ENCODE data around the gene SULT2A1. TPM values are rescaled to one million over a fixed set of nuclear protein-coding genes. Genes with fewer than 3 reads are reported as not detected.

Gene SULT2A1
- total RNA-seq, 1 experiment from 2014 or later, result not detected

DNA sequence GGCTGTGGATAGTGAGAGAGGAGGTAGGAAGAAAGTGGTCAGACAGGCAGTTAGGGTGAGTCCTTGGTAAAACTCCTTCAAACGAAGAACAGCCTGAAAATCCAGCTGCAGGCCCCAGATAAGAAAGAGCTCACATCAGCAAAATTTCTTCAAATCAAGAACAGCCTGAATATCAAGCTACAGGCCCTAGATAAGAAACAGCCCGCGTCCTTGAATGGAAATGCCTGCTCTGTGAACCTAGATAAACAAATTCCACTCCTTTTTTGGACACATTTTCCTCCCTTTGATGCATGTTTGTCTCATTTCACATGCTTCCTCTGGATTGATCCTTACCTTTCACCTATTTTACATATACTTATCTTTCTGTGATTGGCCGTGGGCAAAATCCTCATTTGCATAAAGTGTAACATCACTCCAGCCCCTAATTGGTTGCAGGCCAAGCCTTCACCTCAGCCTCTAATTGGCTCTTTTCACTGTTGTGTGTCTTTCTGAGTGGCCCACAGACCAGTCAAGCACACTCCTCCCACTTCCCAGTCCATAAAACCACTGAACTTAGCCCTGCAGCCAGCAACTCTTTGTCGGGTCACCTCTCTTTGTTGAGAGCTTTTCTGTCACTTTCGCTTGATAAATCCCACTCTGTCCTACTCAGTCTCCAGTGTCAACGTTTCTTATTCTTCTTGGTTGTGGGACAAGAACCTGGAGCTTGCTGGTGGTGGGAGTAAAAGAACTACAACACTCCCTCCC is 6.0 kb upstream of the SULT2A1 start:
- Histone ChIP-seq H3K27ac (ENCODE audit: low read length) (no peak overlapping the region), H3K27me3 (ENCODE audit: low read length) (no peaks in the 10 kb centered on the region), H3K4me2 (ENCODE audit: low read length) (no peak overlapping the region), H4K20me1 (ENCODE audit: low read length) (no peaks in the 10 kb centered on the region), H3F3A (ENCODE audit: low read length, unreplicated experiment) (no peaks in the 10 kb centered on the region), H3K79me2 (ENCODE audit: low read length) (no peaks in the 10 kb centered on the region), H3K9me3 (ENCODE audit: low read length) (no peaks in the 10 kb centered on the region), H3K4me1 (ENCODE audit: insufficient read depth, low read length) (no peaks in the 10 kb centered on the region), H3K4me3 (ENCODE audit: low read length) (no peak overlapping the region), H3K36me3 (ENCODE audit: low read depth, low read length) (no peaks in the 10 kb centered on the region), H3K9ac (ENCODE audit: low read length) (no peak overlapping the region), H3K9me2 (replicated peaks; ENCODE audit: low read length) (no peaks in the 10 kb centered on the region), H2AFZ (ENCODE audit: low read length) (no peak overlapping the region)
- CTCF ChIA-PET, result interaction anchor here (0.6 kb wide), 1 partner anchor 10 kb away, joined by 5 read pairs; no protein-coding TSS in a partner anchor
- DNase-seq, result no peak
- ATAC-seq, result no peak
- TF ChIP-seq EZH2 (IDR thresholded peaks at IDR 0.05; ENCODE audit: low read length, unreplicated experiment) (no peak), EZH2phosphoT487 (IDR thresholded peaks at IDR 0.05; ENCODE audit: borderline replicate concordance, low read length) (no peak), CTCF (conservative IDR thresholded peaks at IDR 0.05; ENCODE audit: low read depth, low read length) (no peak)
- no TSS peak for BruUV-seq (replicated peaks)
- POLR2A ChIA-PET (ENCODE audit: unreplicated experiment), result no interaction called here
- intact Hi-C loops (cut with micrococcal nuclease), result no loop called here

DNA sequence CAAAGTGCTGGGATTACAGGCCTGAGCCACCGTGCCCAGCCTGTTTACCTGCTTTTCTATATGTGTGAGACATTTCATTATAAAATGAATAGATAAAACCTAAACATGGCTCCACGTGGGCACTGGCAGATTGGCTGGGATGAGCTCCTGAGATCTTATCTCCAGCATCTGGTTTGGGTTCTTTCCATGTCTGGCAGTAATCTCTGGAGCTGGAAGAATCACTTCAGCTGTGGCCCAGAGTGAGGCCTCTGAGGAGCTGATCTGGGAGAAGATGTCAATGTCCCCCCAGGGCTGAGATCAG is 5.5 kb upstream of the SULT2A1 start:
- POLR2A ChIA-PET (ENCODE audit: unreplicated experiment), result no interaction called here

More for the DNA sequence above, 5.5 kb upstream of the SULT2A1 start:
- no peaks in the 10 kb centered on the region for H3K9me3 ChIP-seq (ENCODE audit: low read length)
- CTCF ChIA-PET, result no interaction called here
- TF ChIP-seq EZH2phosphoT487 (IDR thresholded peaks at IDR 0.05; ENCODE audit: borderline replicate concordance, low read length) (no peak), CTCF (conservative IDR thresholded peaks at IDR 0.05; ENCODE audit: low read depth, low read length) (no peak), EZH2 (IDR thresholded peaks at IDR 0.05; ENCODE audit: low read length, unreplicated experiment) (no peak)
- H3K36me3 ChIP-seq (ENCODE audit: low read depth, low read length), result no peaks in the 10 kb centered on the region
- H4K20me1 ChIP-seq (ENCODE audit: low read length), result no peaks in the 10 kb centered on the region
- H3K4me2 ChIP-seq (ENCODE audit: low read length), result no peak overlapping the region
- intact Hi-C loops (cut with micrococcal nuclease), result no loop called here
- H3F3A ChIP-seq (ENCODE audit: low read length, unreplicated experiment), result no peaks in the 10 kb centered on the region
- H3K27ac ChIP-seq (ENCODE audit: low read length), result no peak overlapping the region
- no peak for ATAC-seq
- H3K27me3 ChIP-seq (ENCODE audit: low read length), result peaks cover 5% of the 10 kb centered on the region; the same call in 1 of the 2 replicates
- no peak overlapping the region for H3K9ac ChIP-seq (ENCODE audit: low read length)
- H3K79me2 ChIP-seq (ENCODE audit: low read length), result no peaks in the 10 kb centered on the region
- no peak overlapping the region for H2AFZ ChIP-seq (ENCODE audit: low read length)
- BruUV-seq (replicated peaks), result no TSS peak
- H3K4me1 ChIP-seq (ENCODE audit: insufficient read depth, low read length), result no peaks in the 10 kb centered on the region
- no peaks in the 10 kb centered on the region for H3K9me2 ChIP-seq (replicated peaks; ENCODE audit: low read length)
- H3K4me3 ChIP-seq (ENCODE audit: low read length), result no peak overlapping the region
- no peak for DNase-seq

All from PC-3 (cell line).